ENCODE measurements around the gene TOX3.

The TOX3 gene

DNA sequence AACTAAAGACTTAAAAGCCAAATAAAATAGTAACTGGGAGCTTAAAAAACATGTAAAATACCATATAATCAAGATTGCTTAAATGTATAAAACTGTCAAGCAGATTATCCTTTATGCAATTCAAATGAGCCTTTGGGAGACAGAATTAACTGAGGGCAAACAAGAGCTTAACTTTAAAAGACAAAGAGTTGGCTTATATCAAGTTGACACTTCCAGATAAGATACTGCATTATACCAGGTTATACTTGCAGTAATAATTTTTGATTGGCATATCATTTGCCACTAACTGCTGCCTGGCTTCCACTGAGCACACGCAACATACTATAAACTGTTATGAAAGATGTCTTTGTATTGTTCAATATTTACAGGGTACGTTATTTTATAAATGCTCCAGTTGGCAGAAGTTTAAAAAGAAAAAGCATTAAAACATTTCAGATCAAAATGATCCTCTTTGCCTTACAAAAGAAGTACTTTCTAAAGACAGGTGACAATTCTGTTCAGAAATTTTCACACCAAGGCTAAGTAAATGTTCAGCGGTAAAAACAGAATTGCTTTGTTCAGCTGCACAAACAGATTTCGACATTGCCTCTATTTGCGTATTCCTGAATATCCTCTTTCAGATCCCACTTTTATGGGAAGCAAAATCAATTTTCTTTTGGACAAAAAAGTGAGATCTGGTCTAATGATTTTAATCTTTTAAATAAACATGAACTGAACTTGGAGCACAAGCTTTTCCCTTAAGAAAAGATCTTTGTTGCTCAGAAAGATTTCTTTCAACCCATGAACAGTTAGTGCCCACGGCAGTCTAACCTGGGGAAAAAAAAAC, 50.7 kb downstream of the TOX3 start:
- no peak for TF ChIP-seq EZH2phosphoT487 (conservative IDR thresholded peaks at IDR 0.05; ENCODE audit: low read length)
- Histone ChIP-seq H4K20me1 (ENCODE audit: low read depth, low read length) (no peaks in the 10 kb centered on the region), H3K79me2 (ENCODE audit: insufficient read depth, low read length) (no peaks in the 10 kb centered on the region), H3K4me2 (ENCODE audit: low read depth, low read length, poor library complexity, severe bottlenecking) (no peak overlapping the region), H3K36me3 (ENCODE audit: low read length) (no peaks in the 10 kb centered on the region), H2AFZ (ENCODE audit: low read depth, low read length, severe bottlenecking) (no peak overlapping the region), H3F3A (ENCODE audit: insufficient read depth) (no peaks in the 10 kb centered on the region), H3K4me3 (ENCODE audit: insufficient read depth, low read length, poor library complexity, severe bottlenecking) (no peak overlapping the region), H3K9me3 (ENCODE audit: insufficient read depth, low read length) (no peaks in the 10 kb centered on the region), H3K9ac (ENCODE audit: low read length) (no peak overlapping the region), H3K27ac (ENCODE audit: low read depth, low read length) (no peak overlapping the region), H3K27me3 (ENCODE audit: low read length) (no peaks in the 10 kb centered on the region), H3K9me2 (replicated peaks; ENCODE audit: insufficient read depth, low read length) (no peaks in the 10 kb centered on the region)

DNA sequence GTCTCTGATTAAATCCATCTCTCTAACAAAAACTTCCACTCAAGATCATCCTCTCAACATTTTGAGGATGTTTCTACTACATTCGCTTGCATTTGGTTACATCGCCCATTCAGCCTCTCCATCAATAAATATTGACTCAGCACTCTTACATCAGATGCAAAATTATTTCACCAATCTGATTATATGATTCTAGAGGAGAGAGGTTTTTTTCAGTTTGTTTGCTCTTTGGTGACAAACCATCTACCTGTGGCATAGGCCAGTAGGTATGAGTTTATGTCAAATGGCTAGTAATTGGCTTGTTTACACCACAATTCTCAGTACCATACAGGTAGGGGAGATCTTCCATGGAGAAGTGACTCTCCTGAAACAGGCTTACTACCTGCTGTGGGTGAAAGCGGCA, 52.3 kb downstream of the TOX3 start:
- Histone ChIP-seq H3K4me2 (ENCODE audit: low read depth, low read length, poor library complexity, severe bottlenecking) (no peak overlapping the region), H3K9me3 (ENCODE audit: insufficient read depth, low read length) (no peaks in the 10 kb centered on the region), H3K9me2 (replicated peaks; ENCODE audit: insufficient read depth, low read length) (no peaks in the 10 kb centered on the region), H3K79me2 (ENCODE audit: insufficient read depth, low read length) (no peaks in the 10 kb centered on the region), H3F3A (ENCODE audit: insufficient read depth) (no peaks in the 10 kb centered on the region), H3K36me3 (ENCODE audit: low read length) (no peaks in the 10 kb centered on the region), H4K20me1 (ENCODE audit: low read depth, low read length) (no peaks in the 10 kb centered on the region), H3K27ac (ENCODE audit: low read depth, low read length) (no peak overlapping the region), H2AFZ (ENCODE audit: low read depth, low read length, severe bottlenecking) (no peak overlapping the region), H3K27me3 (ENCODE audit: low read length) (no peaks in the 10 kb centered on the region), H3K9ac (ENCODE audit: low read length) (no peak overlapping the region), H3K4me3 (ENCODE audit: insufficient read depth, low read length, poor library complexity, severe bottlenecking) (no peak overlapping the region)
- TF ChIP-seq, protein P1, sequence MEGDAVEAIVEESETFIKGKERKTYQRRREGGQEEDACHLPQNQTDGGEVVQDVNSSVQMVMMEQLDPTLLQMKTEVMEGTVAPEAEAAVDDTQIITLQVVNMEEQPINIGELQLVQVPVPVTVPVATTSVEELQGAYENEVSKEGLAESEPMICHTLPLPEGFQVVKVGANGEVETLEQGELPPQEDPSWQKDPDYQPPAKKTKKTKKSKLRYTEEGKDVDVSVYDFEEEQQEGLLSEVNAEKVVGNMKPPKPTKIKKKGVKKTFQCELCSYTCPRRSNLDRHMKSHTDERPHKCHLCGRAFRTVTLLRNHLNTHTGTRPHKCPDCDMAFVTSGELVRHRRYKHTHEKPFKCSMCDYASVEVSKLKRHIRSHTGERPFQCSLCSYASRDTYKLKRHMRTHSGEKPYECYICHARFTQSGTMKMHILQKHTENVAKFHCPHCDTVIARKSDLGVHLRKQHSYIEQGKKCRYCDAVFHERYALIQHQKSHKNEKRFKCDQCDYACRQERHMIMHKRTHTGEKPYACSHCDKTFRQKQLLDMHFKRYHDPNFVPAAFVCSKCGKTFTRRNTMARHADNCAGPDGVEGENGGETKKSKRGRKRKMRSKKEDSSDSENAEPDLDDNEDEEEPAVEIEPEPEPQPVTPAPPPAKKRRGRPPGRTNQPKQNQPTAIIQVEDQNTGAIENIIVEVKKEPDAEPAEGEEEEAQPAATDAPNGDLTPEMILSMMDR (IDR thresholded peaks at IDR 0.05; ENCODE audit: insufficient read depth, low read length, poor library complexity, severe bottlenecking): no peak
- TF ChIP-seq EZH2phosphoT487 (conservative IDR thresholded peaks at IDR 0.05; ENCODE audit: low read length): no peak

DNA sequence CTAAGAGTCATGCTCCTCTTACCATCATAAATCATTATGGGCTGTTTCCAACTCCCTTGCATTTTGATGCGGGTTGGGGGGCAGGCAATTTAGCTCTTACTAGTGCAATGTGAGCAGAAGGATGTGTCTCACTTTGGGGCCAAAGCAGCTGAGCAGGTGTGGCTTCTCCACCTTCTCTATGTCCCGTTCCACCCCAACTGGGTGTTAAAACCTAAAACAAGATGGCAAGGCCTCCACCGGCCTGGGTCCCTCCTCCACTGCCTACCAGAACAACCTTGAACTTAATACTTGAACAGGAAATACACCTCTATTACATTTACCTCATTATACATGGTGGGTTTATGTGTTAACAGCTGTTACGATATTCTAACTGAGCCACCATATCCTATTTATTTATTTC, 52.8 kb downstream of the TOX3 start:
- H3K79me2 ChIP-seq (ENCODE audit: insufficient read depth, low read length): no peaks in the 10 kb centered on the region
- no peak overlapping the region for H3K4me3 ChIP-seq (ENCODE audit: insufficient read depth, low read length, poor library complexity, severe bottlenecking)
- TF ChIP-seq EZH2phosphoT487 (conservative IDR thresholded peaks at IDR 0.05; ENCODE audit: low read length): no peak
- TF ChIP-seq, protein P1 (IDR thresholded peaks at IDR 0.05; ENCODE audit: insufficient read depth, low read length, poor library complexity, severe bottlenecking): no peak
- no peaks in the 10 kb centered on the region for H3K36me3 ChIP-seq (ENCODE audit: low read length)
- H3K27me3 ChIP-seq (ENCODE audit: low read length): no peaks in the 10 kb centered on the region
- H3K9me2 ChIP-seq (replicated peaks; ENCODE audit: insufficient read depth, low read length): no peaks in the 10 kb centered on the region
- no peak overlapping the region for H3K4me2 ChIP-seq (ENCODE audit: low read depth, low read length, poor library complexity, severe bottlenecking)
- no peaks in the 10 kb centered on the region for H3K9me3 ChIP-seq (ENCODE audit: insufficient read depth, low read length)
- H3K9ac ChIP-seq (ENCODE audit: low read length): no peak overlapping the region
- no peak overlapping the region for H3K27ac ChIP-seq (ENCODE audit: low read depth, low read length)
- no peaks in the 10 kb centered on the region for H4K20me1 ChIP-seq (ENCODE audit: low read depth, low read length)
- H3F3A ChIP-seq (ENCODE audit: insufficient read depth): no peaks in the 10 kb centered on the region
- no peak overlapping the region for H2AFZ ChIP-seq (ENCODE audit: low read depth, low read length, severe bottlenecking)

DNA sequence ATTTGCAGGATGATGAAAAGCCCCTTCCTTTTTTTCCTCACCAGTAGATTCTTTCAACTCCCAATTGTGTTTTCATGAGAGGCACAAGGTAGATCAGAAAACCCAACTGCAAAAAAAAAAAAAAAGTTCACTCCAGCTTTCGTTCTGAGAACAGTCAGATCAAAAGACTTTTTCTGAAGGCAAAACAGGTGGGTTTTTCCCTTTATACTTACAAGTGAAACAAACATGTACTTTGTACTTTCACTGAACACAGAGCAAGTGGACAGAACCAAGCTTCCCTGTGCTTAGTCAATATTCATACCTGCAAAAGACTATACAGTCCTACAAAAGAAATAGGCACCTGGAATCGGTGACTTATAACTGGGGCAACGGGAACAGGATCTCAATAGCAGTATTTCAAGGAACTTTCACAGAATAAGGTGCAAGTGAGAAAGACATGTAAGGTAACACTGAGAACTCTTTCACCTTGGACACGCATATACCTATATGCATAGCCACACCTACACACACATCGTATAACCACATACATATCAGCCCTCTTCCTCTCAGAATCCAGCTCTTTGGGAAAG, 54.1 kb downstream of the TOX3 start:
- TF ChIP-seq, protein P1 (IDR thresholded peaks at IDR 0.05; ENCODE audit: insufficient read depth, low read length, poor library complexity, severe bottlenecking): no peak
- no peak for TF ChIP-seq EZH2phosphoT487 (conservative IDR thresholded peaks at IDR 0.05; ENCODE audit: low read length)
- Histone ChIP-seq H3K4me2 (ENCODE audit: low read depth, low read length, poor library complexity, severe bottlenecking) (no peak overlapping the region), H3K27me3 (ENCODE audit: low read length) (no peaks in the 10 kb centered on the region), H3K36me3 (ENCODE audit: low read length) (no peaks in the 10 kb centered on the region), H3K79me2 (ENCODE audit: insufficient read depth, low read length) (no peaks in the 10 kb centered on the region), H3K9me2 (replicated peaks; ENCODE audit: insufficient read depth, low read length) (no peaks in the 10 kb centered on the region), H3K4me3 (ENCODE audit: insufficient read depth, low read length, poor library complexity, severe bottlenecking) (no peak overlapping the region), H3K9me3 (ENCODE audit: insufficient read depth, low read length) (no peaks in the 10 kb centered on the region), H2AFZ (ENCODE audit: low read depth, low read length, severe bottlenecking) (no peak overlapping the region), H3K9ac (ENCODE audit: low read length) (no peak overlapping the region), H3F3A (ENCODE audit: insufficient read depth) (no peaks in the 10 kb centered on the region), H4K20me1 (ENCODE audit: low read depth, low read length) (no peaks in the 10 kb centered on the region), H3K27ac (ENCODE audit: low read depth, low read length) (no peak overlapping the region)

Data from SU-DHL-6 (cell line).